ENCODE results near the gene METAP1. TPM values are rescaled to one million over a fixed set of nuclear protein-coding genes. Genes with fewer than 3 reads are reported as not detected.

METAP1 gene
- 50.7 and 60.6 TPM in 2 replicates for total RNA-seq (2012; rRNA removed)

GRCh38 chr4:98995183-98996055 is at the start of gene METAP1:
Gene METAP1, plus strand, starts transcription at chr4:98995721. Its CDS starts 33 bp downstream, at chr4:98995754.
- H3K36me3 ChIP-seq (ENCODE audit: insufficient read depth, low read length): no peaks in the 10 kb centered on the region

GRCh38 chr4:98946359-98946758 is 49.2 kb upstream of the METAP1 start:
- no peaks in the 10 kb centered on the region for H3K9me3 ChIP-seq (replicated peaks; ENCODE audit: low read length)
- H3K27me3 ChIP-seq (ENCODE audit: control insufficient read depth, insufficient read depth, low read length): no peaks in the 10 kb centered on the region
- H3K4me2 ChIP-seq (ENCODE audit: low read length): no peak overlapping the region
- H3K4me1 ChIP-seq (ENCODE audit: control insufficient read depth, insufficient read depth, low read length): no peaks in the 10 kb centered on the region
- H3K36me3 ChIP-seq (ENCODE audit: insufficient read depth, low read length): no peaks in the 10 kb centered on the region
- H3K9ac ChIP-seq (ENCODE audit: low read depth, low read length): no peak overlapping the region
- no peak overlapping the region for H3K4me3 ChIP-seq (ENCODE audit: low read length)

More at GRCh38 chr4:98995183-98996055, at the start of gene METAP1:
- peak within 1 kb of the TSS; percentile 93 for H3K9ac ChIP-seq (ENCODE audit: low read depth, low read length)
- peaks cover 6% of the 10 kb centered on the region for H3K4me1 ChIP-seq (ENCODE audit: control insufficient read depth, insufficient read depth, low read length)
- no peaks in the 10 kb centered on the region for H3K27me3 ChIP-seq (ENCODE audit: control insufficient read depth, insufficient read depth, low read length)
- peak within 1 kb of the TSS; percentile 90 for H3K4me2 ChIP-seq (ENCODE audit: low read length)
- H3K9me3 ChIP-seq (replicated peaks; ENCODE audit: low read length): no peaks in the 10 kb centered on the region
- peak within 1 kb of the TSS; percentile 100 for H3K4me3 ChIP-seq (ENCODE audit: low read length)

- Histone ChIP-seq H3K4me2 (ENCODE audit: low read length) (no peak overlapping the region), H3K27me3 (ENCODE audit: control insufficient read depth, insufficient read depth, low read length) (no peaks in the 10 kb centered on the region), H3K9ac (ENCODE audit: low read depth, low read length) (no peak overlapping the region), H3K9me3 (replicated peaks; ENCODE audit: low read length) (no peaks in the 10 kb centered on the region), H3K4me1 (ENCODE audit: control insufficient read depth, insufficient read depth, low read length) (no peaks in the 10 kb centered on the region), H3K36me3 (ENCODE audit: insufficient read depth, low read length) (no peaks in the 10 kb centered on the region), H3K4me3 (ENCODE audit: low read length) (no peak overlapping the region)
Measured at GRCh38 chr4:98950925-98951324, 44.6 kb upstream of the METAP1 start.

GRCh38 chr4:98951710-98952109 is 43.8 kb upstream of the METAP1 start:
- Histone ChIP-seq H3K4me2 (ENCODE audit: low read length) (no peak overlapping the region), H3K36me3 (ENCODE audit: insufficient read depth, low read length) (no peaks in the 10 kb centered on the region), H3K9ac (ENCODE audit: low read depth, low read length) (no peak overlapping the region), H3K27me3 (ENCODE audit: control insufficient read depth, insufficient read depth, low read length) (no peaks in the 10 kb centered on the region), H3K4me3 (ENCODE audit: low read length) (no peak overlapping the region), H3K9me3 (replicated peaks; ENCODE audit: low read length) (no peaks in the 10 kb centered on the region), H3K4me1 (ENCODE audit: control insufficient read depth, insufficient read depth, low read length) (no peaks in the 10 kb centered on the region)

- H3K4me3 ChIP-seq (ENCODE audit: low read length): no peak overlapping the region
- H3K9ac ChIP-seq (ENCODE audit: low read depth, low read length): no peak overlapping the region
- no peak overlapping the region for H3K4me2 ChIP-seq (ENCODE audit: low read length)
- H3K36me3 ChIP-seq (ENCODE audit: insufficient read depth, low read length): no peaks in the 10 kb centered on the region
- no peaks in the 10 kb centered on the region for H3K27me3 ChIP-seq (ENCODE audit: control insufficient read depth, insufficient read depth, low read length)
- H3K4me1 ChIP-seq (ENCODE audit: control insufficient read depth, insufficient read depth, low read length): no peaks in the 10 kb centered on the region
- no peaks in the 10 kb centered on the region for H3K9me3 ChIP-seq (replicated peaks; ENCODE audit: low read length)
Measured at GRCh38 chr4:98955229-98955628, 40.3 kb upstream of the METAP1 start.

GRCh38 chr4:98958065-98958464 is 37.5 kb upstream of the METAP1 start:
- Histone ChIP-seq H3K9ac (ENCODE audit: low read depth, low read length) (no peak overlapping the region), H3K4me1 (ENCODE audit: control insufficient read depth, insufficient read depth, low read length) (no peaks in the 10 kb centered on the region), H3K27me3 (ENCODE audit: control insufficient read depth, insufficient read depth, low read length) (no peaks in the 10 kb centered on the region), H3K4me3 (ENCODE audit: low read length) (no peak overlapping the region), H3K9me3 (replicated peaks; ENCODE audit: low read length) (no peaks in the 10 kb centered on the region), H3K4me2 (ENCODE audit: low read length) (no peak overlapping the region), H3K36me3 (ENCODE audit: insufficient read depth, low read length) (no peaks in the 10 kb centered on the region)

GRCh38 chr4:98959411-98959810 is 36.1 kb upstream of the METAP1 start:
- no peaks in the 10 kb centered on the region for H3K9me3 ChIP-seq (replicated peaks; ENCODE audit: low read length)
- H3K4me2 ChIP-seq (ENCODE audit: low read length): no peak overlapping the region
- H3K27me3 ChIP-seq (ENCODE audit: control insufficient read depth, insufficient read depth, low read length): no peaks in the 10 kb centered on the region
- no peak overlapping the region for H3K4me3 ChIP-seq (ENCODE audit: low read length)
- no peak overlapping the region for H3K9ac ChIP-seq (ENCODE audit: low read depth, low read length)
- peaks cover 8% of the 10 kb centered on the region for H3K4me1 ChIP-seq (ENCODE audit: control insufficient read depth, insufficient read depth, low read length)
- H3K36me3 ChIP-seq (ENCODE audit: insufficient read depth, low read length): no peaks in the 10 kb centered on the region

- H3K27me3 ChIP-seq (ENCODE audit: control insufficient read depth, insufficient read depth, low read length): no peaks in the 10 kb centered on the region
- H3K9me3 ChIP-seq (replicated peaks; ENCODE audit: low read length): no peaks in the 10 kb centered on the region
- no peak overlapping the region for H3K4me3 ChIP-seq (ENCODE audit: low read length)
- H3K4me1 ChIP-seq (ENCODE audit: control insufficient read depth, insufficient read depth, low read length): peaks cover 9% of the 10 kb centered on the region
- no peak overlapping the region for H3K9ac ChIP-seq (ENCODE audit: low read depth, low read length)
- H3K4me2 ChIP-seq (ENCODE audit: low read length): no peak overlapping the region
- H3K36me3 ChIP-seq (ENCODE audit: insufficient read depth, low read length): no peaks in the 10 kb centered on the region
Measured at GRCh38 chr4:98961770-98962169, 33.8 kb upstream of the METAP1 start.

GRCh38 chr4:98963538-98964433 is 31.7 kb upstream of the METAP1 start:
- H3K36me3 ChIP-seq (ENCODE audit: insufficient read depth, low read length): no peaks in the 10 kb centered on the region
- H3K4me2 ChIP-seq (ENCODE audit: low read length): no peak overlapping the region
- no peak overlapping the region for H3K4me3 ChIP-seq (ENCODE audit: low read length)
- H3K9me3 ChIP-seq (replicated peaks; ENCODE audit: low read length): no peaks in the 10 kb centered on the region
- H3K4me1 ChIP-seq (ENCODE audit: control insufficient read depth, insufficient read depth, low read length): peaks cover 9% of the 10 kb centered on the region
- no peak overlapping the region for H3K9ac ChIP-seq (ENCODE audit: low read depth, low read length)
- no peaks in the 10 kb centered on the region for H3K27me3 ChIP-seq (ENCODE audit: control insufficient read depth, insufficient read depth, low read length)

- Histone ChIP-seq H3K9ac (ENCODE audit: low read depth, low read length) (no peak overlapping the region), H3K4me2 (ENCODE audit: low read length) (no peak overlapping the region), H3K4me1 (ENCODE audit: control insufficient read depth, insufficient read depth, low read length) (peaks cover 9% of the 10 kb centered on the region), H3K27me3 (ENCODE audit: control insufficient read depth, insufficient read depth, low read length) (no peaks in the 10 kb centered on the region), H3K4me3 (ENCODE audit: low read length) (no peak overlapping the region), H3K9me3 (replicated peaks; ENCODE audit: low read length) (no peaks in the 10 kb centered on the region), H3K36me3 (ENCODE audit: insufficient read depth, low read length) (no peaks in the 10 kb centered on the region)
Measured at GRCh38 chr4:98966926-98967325, 28.6 kb upstream of the METAP1 start.

GRCh38 chr4:98967786-98968329 is 27.7 kb upstream of the METAP1 start:
- Histone ChIP-seq H3K4me3 (ENCODE audit: low read length) (no peak overlapping the region), H3K27me3 (ENCODE audit: control insufficient read depth, insufficient read depth, low read length) (no peaks in the 10 kb centered on the region), H3K9me3 (replicated peaks; ENCODE audit: low read length) (no peaks in the 10 kb centered on the region)

More at GRCh38 chr4:98967786-98968329, 27.7 kb upstream of the METAP1 start:
- Histone ChIP-seq H3K9ac (ENCODE audit: low read depth, low read length) (no peak overlapping the region), H3K36me3 (ENCODE audit: insufficient read depth, low read length) (no peaks in the 10 kb centered on the region), H3K4me1 (ENCODE audit: control insufficient read depth, insufficient read depth, low read length) (peaks cover 9% of the 10 kb centered on the region), H3K4me2 (ENCODE audit: low read length) (no peak overlapping the region)
